Esophagus squamous epithelium (tissue), 4 donors: Measurements from ENCODE around the gene PFDN5. TPM values are rescaled to one million over a fixed set of nuclear protein-coding genes. Genes with fewer than 3 reads are reported as not detected.

Experiments used
- total RNA-seq, 4 donors: library from RNA; depleted of rRNA; stranded (reverse); fragments of >200 nt; gene quantifications; one replicate each; pipeline ENCODE4 v1.1.0, GENCODE V29; 2016

The PFDN5 gene
- total RNA-seq, 4 donors from 2014 or later: 203 to 638 (median 324) TPM

Other genes starting within 250 kb of the PFDN5 start
- gene TNS2, start 245.5 kb upstream of the PFDN5 start, total RNA-seq: 10 to 100 TPM; 10.8 to 82.0 (median 20.8) TPM
- gene SPRYD3, start 216.2 kb upstream of the PFDN5 start, total RNA-seq: 10 to 100 TPM; 28.2 to 41.4 (median 29.2) TPM
- gene IGFBP6, start 197.9 kb upstream of the PFDN5 start, total RNA-seq: 100 to 1,000 TPM in 2 of 4 donors, 10 to 100 TPM in 2; 34.5 to 506 (median 94.0) TPM
- gene SOAT2, start 192.1 kb upstream of the PFDN5 start, total RNA-seq: not detected
- 10 to 100 TPM in 2 of 4 donors, 1 to 10 TPM in 2; 6.9 to 21.2 (median 9.8) TPM for gene ZNF740, start 114.8 kb upstream of the PFDN5 start, total RNA-seq
- 10 to 100 TPM; 11.4 to 30.5 (median 15.7) TPM for gene CSAD, start 114.6 kb upstream of the PFDN5 start, total RNA-seq
- gene ITGB7, start 88.3 kb upstream of the PFDN5 start, total RNA-seq: 1 to 10 TPM; 4.2 to 7.2 (median 5.9) TPM
- gene RARG, start 63.3 kb upstream of the PFDN5 start, total RNA-seq: 100 to 1,000 TPM in 3 of 4 donors, 10 to 100 TPM in 1; 98.0 to 171 (median 125) TPM
- 10 to 100 TPM; 32.2 to 85.6 (median 48.0) TPM for gene ESPL1, start 27.2 kb upstream of the PFDN5 start, total RNA-seq
- 10 to 100 TPM; 25.2 to 33.2 (median 28.3) TPM for gene MYG1, start 4.2 kb downstream of the PFDN5 start, total RNA-seq
- gene AAAS, start 26.1 kb downstream of the PFDN5 start, total RNA-seq: 10 to 100 TPM; 29.4 to 33.9 (median 30.0) TPM
- not detected for gene SP7, start 40.8 kb downstream of the PFDN5 start, total RNA-seq
- gene SP1, start 84.6 kb downstream of the PFDN5 start, total RNA-seq: 10 to 100 TPM; 58.2 to 78.4 (median 62.0) TPM
- gene AMHR2, start 128.3 kb downstream of the PFDN5 start, total RNA-seq: under 1 TPM in 1 of 4 donors, not detected in 3; 0.76 TPM
- 10 to 100 TPM; 24.9 to 72.9 (median 51.1) TPM for gene PRR13, start 146.2 kb downstream of the PFDN5 start, total RNA-seq
- 100 to 1,000 TPM; 202 to 400 (median 287) TPM for gene PCBP2, start 156.6 kb downstream of the PFDN5 start, total RNA-seq
- gene MAP3K12, start 203.9 kb downstream of the PFDN5 start, total RNA-seq: 1 to 10 TPM in 3 of 4 donors, under 1 TPM in 1; 0.80 to 8.4 (median 2.7) TPM
- gene TARBP2, start 205.7 kb downstream of the PFDN5 start, total RNA-seq: 10 to 100 TPM; 19.5 to 25.9 (median 22.7) TPM
- gene NPFF, start 211.9 kb downstream of the PFDN5 start, total RNA-seq: under 1 TPM in 1 of 4 donors, not detected in 3; 0.70 TPM